GM19238 (cell line): Measurements from ENCODE around the gene FREM1.

Experiments
- DNase-seq: peaks from one replicate; pipeline ENCODE4 v3.0.0; 2011; ENCODE audit warnings: low spot score; ENCODE audit not compliant: insufficient read length

FREM1 gene

GRCh38 chr9:14761584-14761983 is 148.6 kb downstream of the FREM1 start:
- DNase-seq = no peak

- DNase-seq = no peak
Measured at GRCh38 chr9:14760060-14760459, 150.2 kb downstream of the FREM1 start.

GRCh38 chr9:14756291-14756690 is 153.9 kb downstream of the FREM1 start:
- no peak for DNase-seq

- no peak for DNase-seq
Measured at GRCh38 chr9:14752871-14753270, 157.4 kb downstream of the FREM1 start.

GRCh38 chr9:14752271-14752670 is 158.0 kb downstream of the FREM1 start:
- DNase-seq = no peak

GRCh38 chr9:14750821-14751220 is 159.4 kb downstream of the FREM1 start:
- DNase-seq = no peak

GRCh38 chr9:14749741-14750211 is 160.5 kb downstream of the FREM1 start:
- no peak for DNase-seq

GRCh38 chr9:14748373-14748772 is 161.9 kb downstream of the FREM1 start:
- no peak for DNase-seq

- DNase-seq = no peak
Measured at GRCh38 chr9:14747111-14747510, 163.1 kb downstream of the FREM1 start.

GRCh38 chr9:14746626-14747025 is 163.6 kb downstream of the FREM1 start:
- no peak for DNase-seq

GRCh38 chr9:14744768-14745167 is 165.5 kb downstream of the FREM1 start:
- no peak for DNase-seq

GRCh38 chr9:14741369-14741768 is 168.9 kb downstream of the FREM1 start:
- no peak for DNase-seq

GRCh38 chr9:14733133-14733532 is 177.1 kb downstream of the FREM1 start:
- DNase-seq = no peak

- DNase-seq = no peak
Measured at GRCh38 chr9:14731294-14731981, 178.8 kb downstream of the FREM1 start.

- no peak for DNase-seq
Measured at GRCh38 chr9:14730461-14730898, 179.7 kb downstream of the FREM1 start.

- no peak for DNase-seq
Measured at GRCh38 chr9:14723301-14723700, 186.9 kb downstream of the FREM1 start.

- DNase-seq = no peak
Measured at GRCh38 chr9:14722391-14723035, 187.7 kb downstream of the FREM1 start, which contains the start of gene CER1. CER1 (minus strand) TSS chr9:14722733; CDS start chr9:14722672, 61 bp downstream.

GRCh38 chr9:14719231-14719923 is 190.9 kb downstream of the FREM1 start:
- no peak for DNase-seq

GRCh38 chr9:14715102-14715501 is 195.1 kb downstream of the FREM1 start:
- no peak for DNase-seq

GRCh38 chr9:14713187-14713767 is 197.0 kb downstream of the FREM1 start:
- no peak for DNase-seq

GRCh38 chr9:14710804-14711203 is 199.4 kb downstream of the FREM1 start:
- no peak for DNase-seq
